Pulmonary artery endothelial cell (primary cell): ENCODE results near the gene ZSCAN2. TPM values are rescaled to one million over a fixed set of nuclear protein-coding genes. Genes with fewer than 3 reads are reported as not detected.
"Not testable (repeated sequence)": the region's sequence is repeated elsewhere in the genome, so short reads cannot be mapped to it uniquely, and the experiment has no call there.

ENCODE experiments used
- DNase-seq: peaks from one replicate; pipeline ENCODE4 v3.0.0-alpha.2; 2011; ENCODE audit warnings: low read depth, low spot score
- total RNA-seq: library from RNA; depleted of rRNA; stranded (reverse); fragments of >200 nt; gene quantifications from 2 replicates; pipeline ENCODE4 v1.2.3, GENCODE V29; 2014

Gene ZSCAN2
- total RNA-seq, 1 donor from 2014 or later = 14.1 TPM

- no peak for DNase-seq
Measured at GRCh38 chr15:84634228-84634837, 33.5 kb downstream of the ZSCAN2 start.

GRCh38 chr15:84638103-84638502 is 37.3 kb downstream of the ZSCAN2 start:
- DNase-seq = no peak

GRCh38 chr15:84641871-84642270 is 41.1 kb downstream of the ZSCAN2 start:
- DNase-seq = not testable (repeated sequence)

GRCh38 chr15:84642640-84643039 is 41.8 kb downstream of the ZSCAN2 start:
- not testable (repeated sequence) for DNase-seq

GRCh38 chr15:84643838-84644237 is 43.0 kb downstream of the ZSCAN2 start:
- no peak for DNase-seq

- DNase-seq = no peak
Measured at GRCh38 chr15:84645496-84645895, 44.7 kb downstream of the ZSCAN2 start.

- DNase-seq = no peak
Measured at GRCh38 chr15:84645997-84646396, 45.2 kb downstream of the ZSCAN2 start.

GRCh38 chr15:84647726-84648125 is 46.9 kb downstream of the ZSCAN2 start:
- no peak for DNase-seq

- DNase-seq = no peak
Measured at GRCh38 chr15:84648539-84648938, 47.7 kb downstream of the ZSCAN2 start.

- DNase-seq = no peak
Measured at GRCh38 chr15:84649706-84650105, 48.9 kb downstream of the ZSCAN2 start.

GRCh38 chr15:84653584-84653909 is 52.7 kb downstream of the ZSCAN2 start:
- no peak for DNase-seq

- peak; percentile 73 for DNase-seq
Measured at GRCh38 chr15:84653910-84654688, 53.3 kb downstream of the ZSCAN2 start, which contains the start of gene WDR73. Gene WDR73 (minus strand): TSS chr15:84654283. CDS start chr15:84654274, 9 bp downstream.

- no peak for DNase-seq
Measured at GRCh38 chr15:84654689-84655453, 54.1 kb downstream of the ZSCAN2 start.

- no peak for DNase-seq
Measured at GRCh38 chr15:84656972-84657371, 56.2 kb downstream of the ZSCAN2 start.

GRCh38 chr15:84657748-84658079 is 56.9 kb downstream of the ZSCAN2 start:
- DNase-seq = no peak

- no peak for DNase-seq
Measured at GRCh38 chr15:84658080-84658787, 57.4 kb downstream of the ZSCAN2 start, which contains the start of gene NMB. Gene NMB (minus strand): TSS chr15:84658199. CDS start chr15:84658152, 47 bp downstream.

GRCh38 chr15:84658788-84659411 is 58.1 kb downstream of the ZSCAN2 start:
- no peak for DNase-seq

GRCh38 chr15:84659904-84660781 is 59.3 kb downstream of the ZSCAN2 start:
- no peak for DNase-seq

- no peak for DNase-seq
Measured at GRCh38 chr15:84661001-84661400, 60.2 kb downstream of the ZSCAN2 start.

GRCh38 chr15:84666373-84666772 is 65.6 kb downstream of the ZSCAN2 start:
- DNase-seq = no peak
